ENCODE measurements around the gene TEDDM1. TPM values are rescaled to one million over a fixed set of nuclear protein-coding genes. Genes with fewer than 3 reads are reported as not detected.

TEDDM1 gene
- total RNA-seq, 2 donors from 2014 or later, result not detected

DNA sequence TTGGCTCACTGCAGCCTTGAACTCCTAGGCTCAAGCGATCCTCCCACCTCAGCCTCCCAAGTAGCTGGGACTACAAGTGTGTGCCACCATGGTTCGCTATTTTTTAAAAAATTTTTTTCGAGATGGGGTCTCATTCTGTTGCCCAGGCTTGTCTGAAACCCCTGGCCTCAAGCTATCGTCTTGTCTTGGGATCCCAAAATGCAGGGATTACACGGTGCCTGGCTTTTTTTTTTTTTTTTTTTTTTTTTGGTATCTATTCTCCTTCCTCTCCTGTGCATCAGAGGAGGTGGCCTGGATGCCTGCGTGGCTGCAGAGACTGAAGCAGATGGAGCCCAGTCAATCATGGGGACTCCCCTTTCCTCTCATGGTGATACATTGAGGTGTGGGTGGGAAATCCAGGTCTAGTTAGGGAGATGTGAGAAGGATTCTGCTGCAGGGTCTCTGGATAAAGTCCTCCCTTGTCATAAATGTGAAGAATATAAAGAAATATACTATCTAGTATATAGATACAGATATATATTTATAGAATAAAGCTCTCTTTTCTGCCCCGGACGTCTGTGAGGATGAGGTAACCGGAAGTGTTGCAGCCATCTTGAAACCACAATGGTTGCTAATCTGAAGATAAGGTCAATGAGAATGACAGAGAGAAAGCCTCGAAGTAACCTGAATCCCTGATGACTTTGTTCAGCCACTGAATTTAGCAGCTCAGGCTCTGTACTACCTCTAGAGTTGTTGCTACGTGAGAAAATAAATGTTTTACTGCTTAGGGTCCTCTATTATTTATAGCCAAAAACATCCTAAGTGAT, 30.0 kb upstream of the TEDDM1 start:
- Histone ChIP-seq H3K27ac (no peak overlapping the region), H3K9me3 (no peaks in the 10 kb centered on the region), H3K4me3 (no peak overlapping the region), H3K36me3 (no peaks in the 10 kb centered on the region), H3K9ac (ENCODE audit: low read depth in 2 of 2, low read length in 2 of 2) (no peak overlapping the region), H3K4me1 (no peaks in the 10 kb centered on the region), H3K27me3 (no peaks in the 10 kb centered on the region)
- no peak for TF ChIP-seq CTCF (IDR thresholded peaks at IDR 0.05)
- intact Hi-C loops (cut with DNase I), result no loop called here
- no peak for DNase-seq

GRCh38 chr1:182428043-182428442, 27.6 kb upstream of the TEDDM1 start:
- no peak overlapping the region for H3K27ac ChIP-seq
- H3K9me3 ChIP-seq, result no peaks in the 10 kb centered on the region
- H3K36me3 ChIP-seq, result no peaks in the 10 kb centered on the region
- no peak overlapping the region for H3K9ac ChIP-seq (ENCODE audit: low read depth in 2 of 2, low read length in 2 of 2)
- no peak for DNase-seq
- no peak for TF ChIP-seq CTCF (IDR thresholded peaks at IDR 0.05)
- H3K4me3 ChIP-seq, result no peak overlapping the region
- H3K4me1 ChIP-seq, result no peaks in the 10 kb centered on the region
- intact Hi-C loops (cut with DNase I), result no loop called here
- no peaks in the 10 kb centered on the region for H3K27me3 ChIP-seq

GRCh38 chr1:182426442-182427430, 26.3 kb upstream of the TEDDM1 start:
- Histone ChIP-seq H3K27me3 (no peaks in the 10 kb centered on the region), H3K4me3 (no peak overlapping the region), H3K9me3 (no peaks in the 10 kb centered on the region), H3K27ac (no peak overlapping the region), H3K4me1 (no peaks in the 10 kb centered on the region), H3K36me3 (no peaks in the 10 kb centered on the region), H3K9ac (ENCODE audit: low read depth in 2 of 2, low read length in 2 of 2) (no peak overlapping the region)
- TF ChIP-seq CTCF (IDR thresholded peaks at IDR 0.05), result no peak
- DNase-seq, result no peak
- intact Hi-C loops (cut with DNase I), result no loop called here

- no peak overlapping the region for H3K9ac ChIP-seq (ENCODE audit: low read depth in 2 of 2, low read length in 2 of 2)
- no peaks in the 10 kb centered on the region for H3K27me3 ChIP-seq
- no peaks in the 10 kb centered on the region for H3K4me1 ChIP-seq
- no peak overlapping the region for H3K4me3 ChIP-seq
- no peak overlapping the region for H3K27ac ChIP-seq
- DNase-seq, result no peak
- no peak for TF ChIP-seq CTCF (IDR thresholded peaks at IDR 0.05)
- H3K9me3 ChIP-seq, result no peaks in the 10 kb centered on the region
- intact Hi-C loops (cut with DNase I), result no loop called here
- H3K36me3 ChIP-seq, result no peaks in the 10 kb centered on the region
These were observed 15.3 kb upstream of the TEDDM1 start for GRCh38 chr1:182415789-182416188.

- Histone ChIP-seq H3K27me3 (no peaks in the 10 kb centered on the region), H3K4me1 (no peaks in the 10 kb centered on the region), H3K9me3 (no peaks in the 10 kb centered on the region), H3K27ac (no peak overlapping the region), H3K36me3 (no peaks in the 10 kb centered on the region), H3K9ac (ENCODE audit: low read depth in 2 of 2, low read length in 2 of 2) (no peak overlapping the region), H3K4me3 (no peak overlapping the region)
- TF ChIP-seq CTCF (IDR thresholded peaks at IDR 0.05), result no peak
- no peak for DNase-seq
- intact Hi-C loops (cut with DNase I), result no loop called here
These were observed 13.5 kb upstream of the TEDDM1 start for GRCh38 chr1:182413969-182414368.

All from colonic mucosa (tissue), 4 donors.